Effector CD8-positive, alpha-beta T cell (primary cell): ENCODE results near the gene XPNPEP2.

ENCODE experiments used
- DNase-seq: peaks from one replicate; lab custom pipeline; 2025; lab: John Stamatoyannopoulos, UW

The XPNPEP2 gene

GRCh38 chrX:129798456-129798855 is 59.7 kb downstream of the XPNPEP2 start:
- DNase-seq = no peak

- no peak for DNase-seq
These were observed 60.1 kb downstream of the XPNPEP2 start for GRCh38 chrX:129798888-129799287.

GRCh38 chrX:129800186-129800585 is 61.4 kb downstream of the XPNPEP2 start:
- DNase-seq = no peak

GRCh38 chrX:129802863-129803262 is 64.1 kb downstream of the XPNPEP2 start:
- no peak for DNase-seq

- DNase-seq = no peak
These were observed 66.0 kb downstream of the XPNPEP2 start for GRCh38 chrX:129804806-129805205.

GRCh38 chrX:129808158-129808828 is 69.5 kb downstream of the XPNPEP2 start:
- DNase-seq = no peak

- no peak for DNase-seq
These were observed 70.3 kb downstream of the XPNPEP2 start for GRCh38 chrX:129808829-129809796.

- no peak for DNase-seq
These were observed 75.0 kb downstream of the XPNPEP2 start for GRCh38 chrX:129813662-129814368.

GRCh38 chrX:129818123-129818522 is 79.3 kb downstream of the XPNPEP2 start:
- no peak for DNase-seq
